Stimulated activated naive B cell treated with anti-CD40 and anti-IgM and Interleukin-4, amounts not matched to agents 10 μg/mL and 1 μg/mL and 100 μg/mL, for 72 hours (primary cell): ENCODE results near the gene MGST3.
"Not testable (repeated sequence)": the region's sequence is repeated elsewhere in the genome, so short reads cannot be mapped to it uniquely, and the experiment has no call there.

Experiments used
- ATAC-seq, 2 donors: fragments of 150-1000 bp; cut with Tn5 transposase; replicated peaks; 2 replicates each; pipeline ENCODE4 v1.10.0; 2021; ENCODE audit warnings: moderate library complexity in 1 of 2
- DNase-seq: peaks from one replicate; pipeline ENCODE4 v3.0.0; 2021
- H3K27ac Mint-ChIP-seq: one replicate; pipeline ENCODE4 v1.8.0; 2022; ENCODE audit warnings: mild to moderate bottlenecking, mixed read lengths
- H3K27me3 Mint-ChIP-seq, 2 donors: one replicate each; pipeline ENCODE4 v1.8.0; 2022; ENCODE audit warnings: mixed read lengths in 2 of 2
- H3K36me3 Mint-ChIP-seq, 2 donors: one replicate each; pipeline ENCODE4 v1.8.0; 2022; ENCODE audit warnings: mixed read lengths in 2 of 2, mild to moderate bottlenecking in 1 of 2
- H3K4me1 Mint-ChIP-seq, 2 donors: one replicate each; pipeline ENCODE4 v1.8.0; 2022; ENCODE audit warnings: mixed read lengths in 2 of 2, mild to moderate bottlenecking in 1 of 2
- H3K4me3 Mint-ChIP-seq, 2 donors: one replicate each; pipeline ENCODE4 v1.8.0; 2022; ENCODE audit warnings: mild to moderate bottlenecking in 2 of 2, mixed read lengths in 2 of 2, moderate library complexity in 1 of 2
- H3K9me3 Mint-ChIP-seq, 2 donors: one replicate each; pipeline ENCODE4 v1.8.0; 2022; ENCODE audit warnings: mixed read lengths in 2 of 2, mild to moderate bottlenecking in 1 of 2

MGST3 gene

GRCh38 chr1:165650981-165651625, 20.1 kb downstream of the MGST3 start:
- peaks cover 18 to 32% of the 10 kb centered on the region in 2 donors for H3K36me3 Mint-ChIP-seq
- DNase-seq = no peak
- H3K9me3 Mint-ChIP-seq = no peaks in the 10 kb centered on the region
- ATAC-seq = no peak
- H3K27ac Mint-ChIP-seq = no peak overlapping the region
- H3K27me3 Mint-ChIP-seq = no peaks in the 10 kb centered on the region
- H3K4me3 Mint-ChIP-seq = no peak overlapping the region
- peaks cover 6 to 12% of the 10 kb centered on the region in 2 donors for H3K4me1 Mint-ChIP-seq

DNA sequence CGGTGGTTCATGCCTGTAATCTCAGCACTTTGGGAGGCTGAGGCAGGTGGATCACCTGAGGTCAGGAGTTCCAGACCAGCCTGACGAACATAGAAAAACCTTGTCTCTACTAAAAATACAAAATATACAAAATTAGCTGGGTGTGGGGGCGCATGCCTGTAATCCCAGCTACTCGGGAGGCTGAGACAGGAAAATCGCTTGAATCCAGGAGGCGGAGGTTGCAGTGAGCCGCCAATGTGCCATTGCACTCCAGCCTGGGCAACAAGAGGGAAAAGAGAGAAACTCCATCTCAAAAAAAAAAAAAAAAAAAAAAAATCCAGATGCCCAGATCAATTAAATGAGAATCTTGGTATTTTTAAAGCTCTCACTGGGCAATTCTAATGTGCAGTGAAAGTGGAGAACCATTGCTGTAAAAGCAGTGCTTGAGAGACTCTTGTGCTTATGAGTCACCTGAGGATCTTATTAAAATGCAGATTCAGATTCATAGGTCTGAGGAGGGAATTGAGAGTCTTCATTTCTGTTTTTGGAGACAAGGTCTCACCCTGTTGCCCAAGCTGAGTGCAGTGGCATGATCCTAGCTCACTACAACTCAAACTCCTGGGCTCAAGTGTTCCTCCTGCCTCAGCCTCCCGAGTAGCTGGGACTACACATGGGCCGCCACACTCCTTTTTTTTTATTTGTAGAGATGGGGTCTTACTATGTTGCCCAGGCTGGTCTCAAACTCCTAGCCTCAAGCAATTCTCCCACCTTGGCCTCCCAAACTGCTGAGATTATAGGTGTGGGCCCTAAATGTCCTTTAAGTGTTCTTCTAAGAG, 27.9 kb downstream of the MGST3 start:
- Mint-ChIP-seq H3K36me3 (peaks cover 26 to 50% of the 10 kb centered on the region in 2 donors), H3K27ac (peak overlapping the region; percentile 51)
- not testable (repeated sequence) for H3K4me1 Mint-ChIP-seq, DNase-seq, H3K4me3 Mint-ChIP-seq, H3K9me3 Mint-ChIP-seq, H3K27me3 Mint-ChIP-seq
- ATAC-seq = peak; percentile 48 to 65

GRCh38 chr1:165659581-165659895, 28.5 kb downstream of the MGST3 start:
- ATAC-seq (no peak), DNase-seq (no peak)
- no peak overlapping the region for H3K27ac Mint-ChIP-seq
- no peaks in the 10 kb centered on the region for H3K9me3 Mint-ChIP-seq
- no peaks in the 10 kb centered on the region for H3K27me3 Mint-ChIP-seq
- H3K4me1 Mint-ChIP-seq = peaks cover 0 to 5% of the 10 kb centered on the region in 2 donors
- H3K4me3 Mint-ChIP-seq = no peak overlapping the region
- H3K36me3 Mint-ChIP-seq = peaks cover 25 to 48% of the 10 kb centered on the region in 2 donors

- H3K4me3 Mint-ChIP-seq = no peak overlapping the region
- no peaks in the 10 kb centered on the region for H3K27me3 Mint-ChIP-seq
- peaks cover 2 to 11% of the 10 kb centered on the region in 2 donors for H3K4me1 Mint-ChIP-seq
- no peak overlapping the region for H3K27ac Mint-ChIP-seq
- H3K36me3 Mint-ChIP-seq = peaks cover 37 to 57% of the 10 kb centered on the region in 2 donors
- ATAC-seq = no peak
- DNase-seq = no peak
- H3K9me3 Mint-ChIP-seq = no peaks in the 10 kb centered on the region
Measured at GRCh38 chr1:165661703-165662102, 30.7 kb downstream of the MGST3 start.

DNA sequence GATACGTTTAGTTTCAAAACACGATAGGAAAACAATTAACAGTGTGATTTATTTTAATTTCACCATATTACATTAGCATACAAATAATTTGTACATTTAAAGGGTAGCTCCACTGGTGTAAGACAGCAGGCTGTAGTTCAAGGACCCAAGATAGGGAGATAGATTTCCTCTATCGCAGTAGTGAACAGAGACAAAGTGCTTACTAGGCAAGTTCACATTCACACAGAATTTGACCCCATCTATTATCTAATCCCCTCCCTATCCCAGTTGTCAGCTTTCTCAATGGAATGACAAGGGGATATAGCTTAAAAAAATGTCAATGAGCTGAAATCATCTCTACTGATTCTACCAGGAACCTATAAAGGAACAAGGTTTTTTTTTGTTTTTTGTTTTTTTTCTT, 31.2 kb downstream of the MGST3 start:
- Mint-ChIP-seq H3K4me3 (no peak overlapping the region), H3K36me3 (peaks cover 41 to 60% of the 10 kb centered on the region in 2 donors), H3K27me3 (no peaks in the 10 kb centered on the region), H3K27ac (no peak overlapping the region), H3K9me3 (no peaks in the 10 kb centered on the region), H3K4me1 (peaks cover 2 to 11% of the 10 kb centered on the region in 2 donors)
- no peak for ATAC-seq
- no peak for DNase-seq

DNA sequence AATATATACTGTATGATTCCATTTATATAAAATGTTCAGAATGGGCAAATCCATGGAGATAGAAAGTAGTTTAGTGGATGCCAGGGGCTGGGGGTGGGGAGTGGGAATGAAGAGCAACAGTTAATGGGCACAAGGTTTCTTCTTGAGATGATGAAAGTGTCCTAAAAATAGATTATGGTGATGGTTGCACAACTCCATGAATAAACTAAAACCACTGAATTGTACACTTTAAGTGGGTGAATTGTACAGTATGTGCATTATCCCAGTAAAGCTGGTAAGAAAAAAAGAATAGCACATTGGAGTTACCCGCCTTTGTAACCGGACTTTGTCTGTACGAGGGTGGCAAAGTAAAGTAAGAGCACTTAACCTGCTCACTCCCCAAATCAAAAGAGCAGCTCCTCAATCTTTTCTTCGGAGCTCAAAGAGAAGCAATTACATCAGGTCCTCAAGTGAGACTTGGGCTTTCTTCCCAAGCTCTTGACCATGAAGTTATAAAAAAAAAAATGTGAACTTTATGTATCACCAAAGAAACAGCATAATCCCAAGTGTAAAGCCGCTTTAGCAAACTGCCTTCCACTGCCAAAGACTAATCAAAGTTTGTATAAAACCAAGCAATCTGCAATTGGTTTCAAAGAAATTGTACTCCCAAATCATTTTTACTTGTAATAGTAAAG, 35.3 kb downstream of the MGST3 start:
- Mint-ChIP-seq H3K9me3 (no peaks in the 10 kb centered on the region), H3K4me3 (no peak overlapping the region), H3K36me3 (peaks cover 47 to 69% of the 10 kb centered on the region in 2 donors), H3K4me1 (peaks cover 2 to 14% of the 10 kb centered on the region in 2 donors), H3K27ac (no peak overlapping the region), H3K27me3 (no peaks in the 10 kb centered on the region)
- no peak for DNase-seq
- no peak for ATAC-seq

- no peak overlapping the region for H3K4me3 Mint-ChIP-seq
- ATAC-seq (no peak), DNase-seq (no peak)
- peaks cover 2 to 14% of the 10 kb centered on the region in 2 donors for H3K4me1 Mint-ChIP-seq
- H3K27me3 Mint-ChIP-seq = no peaks in the 10 kb centered on the region
- no peaks in the 10 kb centered on the region for H3K9me3 Mint-ChIP-seq
- peaks cover 50 to 77% of the 10 kb centered on the region in 2 donors for H3K36me3 Mint-ChIP-seq
- H3K27ac Mint-ChIP-seq = no peak overlapping the region
Measured at GRCh38 chr1:165668184-165668583, 37.1 kb downstream of the MGST3 start.

- no peak overlapping the region for H3K4me3 Mint-ChIP-seq
- H3K27me3 Mint-ChIP-seq = no peaks in the 10 kb centered on the region
- no peaks in the 10 kb centered on the region for H3K9me3 Mint-ChIP-seq
- ATAC-seq (no peak), DNase-seq (no peak)
- H3K36me3 Mint-ChIP-seq = peaks cover 41 to 71% of the 10 kb centered on the region in 2 donors
- H3K4me1 Mint-ChIP-seq = peaks cover 0 to 9% of the 10 kb centered on the region in 2 donors
- H3K27ac Mint-ChIP-seq = no peak overlapping the region
Measured at GRCh38 chr1:165671526-165671925, 40.5 kb downstream of the MGST3 start.

DNA sequence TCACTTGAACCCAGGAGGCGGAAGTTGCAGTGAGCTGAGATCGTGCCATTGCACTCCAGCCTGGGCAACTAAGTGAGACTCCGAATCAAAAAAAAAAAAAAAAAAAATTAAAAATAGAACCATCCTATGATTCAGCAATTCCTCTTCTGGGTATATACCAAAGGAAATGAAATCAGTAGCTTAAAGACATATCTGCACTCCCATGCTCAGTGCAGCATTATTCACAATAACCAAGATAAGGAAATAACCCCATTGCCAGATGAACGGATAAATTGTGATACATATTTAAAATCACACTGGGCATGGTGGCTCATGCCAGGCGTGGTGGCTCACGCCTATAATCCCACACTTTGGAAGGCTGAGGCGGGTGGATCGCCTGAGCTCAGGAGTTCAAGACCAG, 43.6 kb downstream of the MGST3 start:
- ATAC-seq (no peak), DNase-seq (no peak)
- Mint-ChIP-seq H3K27me3 (no peaks in the 10 kb centered on the region), H3K4me1 (peaks cover 0 to 3% of the 10 kb centered on the region in 2 donors), H3K27ac (no peak overlapping the region), H3K9me3 (no peaks in the 10 kb centered on the region), H3K36me3 (peaks cover 29 to 67% of the 10 kb centered on the region in 2 donors), H3K4me3 (no peak overlapping the region)

GRCh38 chr1:165675794-165676193, 44.8 kb downstream of the MGST3 start:
- no peaks in the 10 kb centered on the region for H3K27me3 Mint-ChIP-seq
- H3K4me3 Mint-ChIP-seq = no peak overlapping the region
- ATAC-seq = no peak
- H3K27ac Mint-ChIP-seq = no peak overlapping the region
- no peaks in the 10 kb centered on the region for H3K9me3 Mint-ChIP-seq
- DNase-seq = no peak
- H3K36me3 Mint-ChIP-seq = peaks cover 35 to 66% of the 10 kb centered on the region in 2 donors
- no peaks in the 10 kb centered on the region for H3K4me1 Mint-ChIP-seq

DNA sequence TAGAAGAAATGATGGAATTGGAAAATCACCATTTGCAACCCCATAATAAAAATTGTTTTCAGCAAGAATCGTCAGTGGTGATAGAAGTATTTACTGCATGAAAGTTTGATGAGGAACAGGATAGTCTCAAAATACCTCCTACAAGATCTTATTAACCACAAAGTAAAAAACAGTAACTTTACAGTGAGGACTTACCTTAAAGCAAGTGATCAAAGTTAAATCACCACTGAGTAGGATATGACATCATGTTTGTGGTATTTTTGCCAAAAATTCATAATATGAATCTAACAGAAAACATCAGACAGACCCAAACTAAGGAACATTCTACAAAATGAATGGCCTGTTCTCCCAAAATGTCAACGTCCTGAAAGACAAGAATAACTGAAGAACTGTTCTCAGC, 47.5 kb downstream of the MGST3 start:
- Mint-ChIP-seq H3K4me3 (no peak overlapping the region), H3K27me3 (no peaks in the 10 kb centered on the region), H3K9me3 (no peaks in the 10 kb centered on the region), H3K27ac (no peak overlapping the region), H3K36me3 (peaks cover 42 to 64% of the 10 kb centered on the region in 2 donors), H3K4me1 (no peaks in the 10 kb centered on the region)
- no peak for ATAC-seq
- no peak for DNase-seq

- Mint-ChIP-seq H3K27me3 (no peaks in the 10 kb centered on the region), H3K27ac (no peak overlapping the region), H3K36me3 (peaks cover 42 to 64% of the 10 kb centered on the region in 2 donors), H3K9me3 (no peaks in the 10 kb centered on the region), H3K4me3 (no peak overlapping the region), H3K4me1 (peaks cover under 1 to 3% of the 10 kb centered on the region in 2 donors)
- DNase-seq = no peak
- ATAC-seq = no peak
Measured at GRCh38 chr1:165679282-165680036, 48.4 kb downstream of the MGST3 start.

DNA sequence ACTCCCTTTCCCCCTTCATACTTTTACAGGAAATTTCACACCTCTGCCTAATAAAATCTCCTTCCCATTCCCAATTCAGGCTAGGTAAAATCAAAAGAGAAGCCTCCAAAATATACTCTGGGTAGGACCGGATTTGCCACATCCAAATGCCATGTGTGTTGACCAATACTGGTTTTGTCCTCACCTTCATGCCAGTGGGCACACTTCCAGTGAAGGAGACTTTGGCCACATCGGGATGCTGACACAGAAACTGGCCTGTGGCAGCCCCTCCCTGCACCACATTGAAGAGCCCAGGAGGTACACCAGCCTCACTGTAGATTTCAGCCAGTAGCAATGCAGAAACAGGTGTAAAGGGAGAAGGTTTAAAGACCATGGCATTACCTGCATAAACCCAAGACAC, 49.3 kb downstream of the MGST3 start:
- H3K27ac Mint-ChIP-seq = peak overlapping the region; percentile 17
- ATAC-seq (no peak), DNase-seq (no peak)
- H3K36me3 Mint-ChIP-seq = peaks cover 41 to 66% of the 10 kb centered on the region in 2 donors
- H3K9me3 Mint-ChIP-seq = no peaks in the 10 kb centered on the region
- H3K27me3 Mint-ChIP-seq = no peaks in the 10 kb centered on the region
- peaks cover 3 to 11% of the 10 kb centered on the region in 2 donors for H3K4me1 Mint-ChIP-seq
- no peak overlapping the region for H3K4me3 Mint-ChIP-seq

GRCh38 chr1:165680773-165681172, 49.7 kb downstream of the MGST3 start:
- not testable (repeated sequence) for H3K27me3 Mint-ChIP-seq, H3K4me3 Mint-ChIP-seq, H3K9me3 Mint-ChIP-seq, DNase-seq, ATAC-seq, H3K27ac Mint-ChIP-seq
- H3K4me1 Mint-ChIP-seq = peaks cover 6 to 16% of the 10 kb centered on the region in 2 donors
- peaks cover 40 to 64% of the 10 kb centered on the region in 2 donors for H3K36me3 Mint-ChIP-seq
